ENCODE measurements around the gene CDH13.

CDH13 gene

DNA sequence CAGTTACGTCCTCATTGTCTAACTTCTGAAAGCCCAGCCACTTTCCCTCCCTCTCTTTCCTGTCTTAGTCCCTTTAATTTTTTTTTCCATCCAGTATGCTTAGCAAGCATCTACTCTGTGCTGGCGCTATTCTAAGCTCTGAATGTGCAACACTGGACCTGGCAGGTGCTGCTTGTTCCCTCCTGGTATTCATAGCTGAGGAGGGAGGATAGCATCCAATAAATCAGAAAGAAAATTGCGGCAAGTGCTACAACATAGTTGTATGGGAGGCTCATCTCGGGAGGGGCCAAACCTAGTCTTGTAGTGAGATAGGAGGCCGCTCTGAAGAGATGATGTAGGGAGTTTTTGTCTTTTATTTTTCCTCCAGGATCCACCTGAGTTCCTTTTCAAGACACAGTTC is 723.7 kb downstream of the CDH13 start:
- no peak for DNase-seq (ENCODE audit: low read depth in 2 of 2)

DNA sequence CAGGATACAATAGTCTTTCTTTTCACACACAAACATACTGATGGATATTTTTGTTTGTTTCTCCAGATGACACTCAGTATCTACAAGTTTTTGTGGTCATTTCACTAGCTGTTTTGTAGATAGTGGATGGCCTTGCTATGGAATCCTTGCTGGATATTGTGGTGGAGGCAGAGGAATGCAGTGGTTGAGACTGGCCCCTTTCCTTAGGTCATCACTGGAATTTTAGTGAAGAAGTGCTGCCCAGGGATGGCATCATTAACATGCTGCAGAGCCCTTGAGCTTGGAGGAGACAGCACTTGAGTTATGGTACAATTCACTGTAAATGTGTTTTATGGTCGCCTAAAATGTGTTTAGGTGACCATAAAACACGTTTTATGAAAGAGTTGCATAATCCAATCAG is 725.1 kb downstream of the CDH13 start:
- DNase-seq (ENCODE audit: low read depth in 2 of 2), result no peak

DNA sequence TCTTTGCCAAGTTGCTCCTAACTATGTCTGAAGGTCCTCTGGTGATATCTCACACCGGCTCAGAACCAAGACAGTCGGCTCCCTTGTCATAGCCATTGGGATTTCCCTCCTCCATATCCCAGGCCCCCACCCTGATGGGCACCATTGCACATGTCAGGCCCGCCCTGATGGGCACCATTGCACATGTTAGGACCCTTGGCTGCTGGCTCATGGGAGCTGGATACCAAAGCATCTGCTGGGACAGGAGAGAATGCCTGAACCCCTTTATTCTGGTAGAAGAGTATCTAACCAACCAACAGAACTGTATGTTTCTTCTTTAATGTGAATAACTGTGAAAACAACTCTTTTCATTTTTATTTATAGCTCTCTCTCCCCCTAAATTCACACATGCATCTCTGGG is 726.5 kb downstream of the CDH13 start:
- no peak for DNase-seq (ENCODE audit: low read depth in 2 of 2)

DNA sequence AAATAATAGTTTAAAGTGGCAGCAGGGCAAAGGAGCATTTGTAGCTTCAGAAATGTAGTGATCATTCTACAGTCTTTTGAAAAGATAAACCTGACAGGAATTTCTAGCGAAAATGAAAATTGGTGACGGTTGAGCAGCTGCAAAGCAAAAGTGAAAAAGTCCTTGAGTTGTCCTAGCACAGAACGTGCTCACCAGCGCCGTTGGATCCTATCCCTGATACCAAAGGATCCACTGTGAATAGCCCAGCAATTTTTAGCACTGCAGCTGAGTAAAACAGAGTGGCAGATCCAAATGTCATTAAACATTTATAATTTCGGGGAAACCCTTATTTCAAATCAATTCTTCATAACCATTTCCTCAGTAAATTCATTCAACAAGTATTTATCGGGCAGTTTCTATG is 727.2 kb downstream of the CDH13 start:
- no peak for DNase-seq (ENCODE audit: low read depth in 2 of 2)

DNA sequence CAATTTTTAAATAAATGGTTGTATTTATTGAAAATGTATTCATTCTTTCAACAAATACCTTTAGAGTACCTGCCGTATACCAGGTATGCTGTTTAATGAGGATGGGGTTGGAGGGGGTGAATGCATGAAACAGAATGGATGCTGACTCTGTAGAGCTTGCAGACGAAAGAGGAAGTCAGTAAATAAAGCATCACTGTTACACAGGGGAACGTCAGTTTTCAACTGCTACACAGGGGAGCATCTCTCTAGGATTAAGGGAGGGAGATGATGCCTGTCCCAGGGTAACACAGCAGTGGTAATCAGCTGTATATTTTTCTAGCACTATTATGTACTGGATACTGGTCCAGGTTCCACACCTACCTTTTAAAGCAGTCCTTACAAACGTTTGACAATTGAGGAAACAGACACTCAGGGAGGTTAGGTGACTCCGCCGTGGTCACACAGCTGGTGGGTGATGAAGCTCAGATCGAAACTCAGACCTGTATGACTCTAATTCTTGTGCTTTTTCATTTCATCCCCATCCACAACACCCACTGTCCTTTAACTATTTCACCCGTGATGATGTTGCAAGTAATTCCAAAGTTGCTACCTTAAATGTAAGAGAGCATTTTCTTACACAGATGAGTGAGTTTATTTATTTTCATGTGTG is 728.9 kb downstream of the CDH13 start:
- no peak for DNase-seq (ENCODE audit: low read depth in 2 of 2)

DNA sequence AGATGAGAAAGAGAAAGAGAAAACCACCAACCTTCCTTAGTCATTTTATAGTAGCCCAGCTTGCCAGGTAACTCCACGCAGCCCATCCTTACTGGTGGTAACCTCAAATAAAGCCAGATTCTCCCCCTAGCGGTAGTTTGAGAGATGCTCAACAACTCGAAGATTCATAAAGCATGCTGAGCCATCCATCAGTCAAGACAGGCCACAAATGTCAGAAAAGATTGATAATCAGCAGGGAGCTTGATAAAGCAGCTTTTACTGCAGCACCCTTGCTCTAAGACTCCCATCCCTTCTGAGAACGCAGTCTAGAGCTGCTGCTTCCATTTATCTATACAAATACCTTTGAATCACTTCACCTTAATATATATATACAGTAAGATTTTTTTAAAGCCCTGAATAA is 729.5 kb downstream of the CDH13 start:
- DNase-seq (ENCODE audit: low read depth in 2 of 2), result no peak

DNA sequence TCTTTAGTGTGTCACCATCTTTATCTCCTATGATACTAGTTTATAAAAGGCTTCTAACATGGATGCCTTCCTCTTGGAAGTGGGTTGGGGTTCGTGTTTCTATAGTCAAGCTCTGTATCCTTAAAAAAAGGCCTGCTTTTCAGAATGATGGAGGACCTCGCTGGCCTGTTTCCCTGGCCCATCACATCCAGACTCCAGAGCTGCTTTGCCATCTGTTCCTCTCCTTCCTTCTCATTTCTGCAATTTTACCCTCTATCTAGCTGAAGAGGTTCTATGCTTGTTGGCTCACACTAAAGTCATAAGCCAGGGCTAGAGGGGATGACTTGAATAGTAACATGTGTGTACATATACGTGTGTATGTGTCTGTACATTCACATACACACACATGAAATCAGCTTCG is 730.2 kb downstream of the CDH13 start:
- DNase-seq (ENCODE audit: low read depth in 2 of 2), result no peak

DNA sequence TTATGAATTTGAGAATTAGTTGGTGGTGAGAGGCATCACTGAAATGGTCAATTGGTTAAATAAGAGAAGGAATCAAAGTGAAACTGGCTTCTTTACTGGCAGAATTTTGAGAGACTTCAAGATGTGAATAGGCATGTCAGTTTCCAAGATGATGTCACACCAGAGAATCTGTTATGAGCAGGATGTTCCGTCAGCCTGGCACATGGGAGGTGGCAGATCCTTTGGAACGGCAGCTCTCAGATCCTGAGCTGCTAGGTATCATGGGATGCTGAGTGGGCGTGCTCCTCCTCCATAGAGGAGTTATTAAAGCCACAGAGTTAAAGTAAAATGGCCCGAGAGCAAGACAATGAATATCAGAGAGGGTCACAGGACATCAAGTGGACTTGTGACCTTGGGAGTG is 736.8 kb downstream of the CDH13 start:
- DNase-seq (ENCODE audit: low read depth in 2 of 2), result no peak

DNA sequence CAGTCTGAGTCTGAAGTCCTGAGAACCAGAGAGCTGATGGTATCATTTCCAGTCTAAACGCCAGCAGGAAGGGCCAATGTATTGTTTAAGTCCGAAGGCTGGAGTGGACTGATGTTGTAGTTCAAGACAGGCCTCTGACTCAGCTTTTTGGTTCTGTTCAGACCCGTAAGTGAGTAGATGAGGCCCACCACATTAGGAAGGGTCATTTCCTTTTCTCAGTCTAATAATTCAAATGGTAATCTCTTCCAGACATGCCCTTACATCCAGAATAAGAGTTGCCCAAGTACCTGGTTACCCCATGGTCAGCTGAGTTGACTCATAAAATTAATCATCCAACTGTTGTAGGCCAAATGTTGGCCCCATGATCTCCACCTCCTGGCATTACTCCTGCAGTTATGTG is 738.4 kb downstream of the CDH13 start:
- no peak for DNase-seq (ENCODE audit: low read depth in 2 of 2)

DNA sequence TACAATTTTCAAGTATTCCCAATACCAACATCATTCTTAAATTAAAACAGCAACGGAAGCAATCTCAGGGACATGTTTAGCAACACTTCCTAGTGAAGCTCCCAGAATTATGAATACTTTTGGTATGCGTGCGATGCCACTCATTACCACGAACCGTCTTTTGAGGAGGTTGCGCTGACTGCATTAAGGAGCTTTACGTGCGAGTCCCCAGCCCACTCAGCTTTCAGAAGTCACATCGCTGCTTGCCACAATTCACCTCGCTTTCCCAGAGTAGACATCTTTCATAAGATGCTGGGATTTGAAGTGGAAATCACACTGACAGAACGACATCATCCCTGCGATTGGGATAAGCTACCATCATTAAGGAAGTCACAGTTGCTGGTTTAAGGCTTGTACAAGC is 739.5 kb downstream of the CDH13 start:
- no peak for DNase-seq (ENCODE audit: low read depth in 2 of 2)

DNA sequence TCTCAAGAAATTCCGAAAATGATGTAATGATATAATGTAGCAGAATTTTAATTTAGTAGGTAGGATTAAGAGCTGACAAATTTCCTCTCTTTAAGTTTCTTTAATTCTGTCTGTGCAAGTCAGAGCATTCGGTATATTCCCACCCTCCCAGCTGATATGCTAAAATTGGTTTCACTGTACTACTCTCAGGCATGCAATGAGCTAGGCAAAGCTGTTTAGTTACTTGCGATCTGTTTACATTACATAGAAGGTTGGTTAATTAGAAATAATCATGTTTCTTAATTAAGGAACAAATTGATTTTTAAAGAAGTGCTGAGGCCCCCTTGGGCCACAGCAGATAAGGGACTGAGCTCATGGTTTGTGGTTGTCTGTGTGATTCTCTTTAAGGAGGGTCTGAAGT is 748.2 kb downstream of the CDH13 start:
- no peak for DNase-seq (ENCODE audit: low read depth in 2 of 2)

DNA sequence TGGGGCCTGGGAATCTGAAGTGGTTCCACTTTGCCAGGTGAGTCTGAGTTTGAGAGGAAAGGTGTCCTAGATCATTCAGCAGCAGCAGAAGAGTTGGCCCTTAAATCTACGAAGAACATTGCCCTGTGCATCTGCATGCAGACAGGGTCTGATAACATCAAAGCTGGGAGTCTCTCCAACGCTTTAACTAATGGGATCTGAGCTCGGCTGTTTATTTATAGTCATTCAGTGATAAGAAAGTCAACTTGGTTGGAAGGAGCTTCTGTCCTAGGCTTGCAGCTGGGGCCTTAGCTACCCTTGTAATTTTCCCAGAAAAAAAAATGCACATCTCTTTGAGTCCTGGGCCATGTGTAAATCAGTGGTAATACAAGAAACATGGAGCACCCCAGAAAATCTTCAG is 763.0 kb downstream of the CDH13 start:
- no peak for DNase-seq (ENCODE audit: low read depth in 2 of 2)

DNA sequence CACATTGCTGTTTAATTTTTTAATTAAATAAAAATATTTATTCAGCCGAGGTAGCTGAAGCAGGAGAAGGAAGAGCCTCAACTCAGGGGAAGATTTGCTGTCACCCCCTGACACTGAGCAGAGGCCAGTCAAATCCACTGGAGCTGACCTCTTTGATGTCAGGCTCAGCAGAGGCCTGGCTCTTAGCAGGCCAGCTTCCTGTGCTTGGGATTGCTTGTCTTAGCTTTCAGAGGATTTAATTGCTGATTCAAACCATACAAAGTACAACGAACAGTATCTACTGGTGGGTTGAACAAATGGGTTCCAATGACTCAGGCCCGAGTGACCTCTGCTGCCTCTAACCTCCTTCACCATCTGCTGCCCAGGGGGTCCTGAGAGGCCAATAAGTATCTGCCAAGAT is 764.0 kb downstream of the CDH13 start:
- DNase-seq (ENCODE audit: low read depth in 2 of 2), result no peak

DNA sequence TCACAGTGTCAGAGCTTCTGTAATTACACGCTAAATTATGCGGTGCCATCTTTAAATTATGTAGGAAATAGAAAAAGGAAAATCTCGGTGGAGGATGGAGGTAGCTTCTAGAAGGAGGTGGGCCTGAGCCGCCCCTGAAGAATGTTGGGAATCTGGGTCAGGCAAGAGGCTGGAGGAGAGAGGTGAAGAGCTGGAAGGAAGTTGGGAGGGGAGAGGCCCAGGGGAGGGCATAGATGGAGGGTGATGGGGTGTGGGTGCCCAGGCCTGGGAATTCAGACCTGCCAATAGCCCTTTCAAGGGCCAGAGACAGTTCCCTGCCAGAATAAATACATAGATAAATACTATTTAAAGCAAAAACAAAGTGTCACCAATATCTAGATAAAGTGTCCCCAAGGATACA is 766.0 kb downstream of the CDH13 start:
- no peak for DNase-seq (ENCODE audit: low read depth in 2 of 2)

DNA sequence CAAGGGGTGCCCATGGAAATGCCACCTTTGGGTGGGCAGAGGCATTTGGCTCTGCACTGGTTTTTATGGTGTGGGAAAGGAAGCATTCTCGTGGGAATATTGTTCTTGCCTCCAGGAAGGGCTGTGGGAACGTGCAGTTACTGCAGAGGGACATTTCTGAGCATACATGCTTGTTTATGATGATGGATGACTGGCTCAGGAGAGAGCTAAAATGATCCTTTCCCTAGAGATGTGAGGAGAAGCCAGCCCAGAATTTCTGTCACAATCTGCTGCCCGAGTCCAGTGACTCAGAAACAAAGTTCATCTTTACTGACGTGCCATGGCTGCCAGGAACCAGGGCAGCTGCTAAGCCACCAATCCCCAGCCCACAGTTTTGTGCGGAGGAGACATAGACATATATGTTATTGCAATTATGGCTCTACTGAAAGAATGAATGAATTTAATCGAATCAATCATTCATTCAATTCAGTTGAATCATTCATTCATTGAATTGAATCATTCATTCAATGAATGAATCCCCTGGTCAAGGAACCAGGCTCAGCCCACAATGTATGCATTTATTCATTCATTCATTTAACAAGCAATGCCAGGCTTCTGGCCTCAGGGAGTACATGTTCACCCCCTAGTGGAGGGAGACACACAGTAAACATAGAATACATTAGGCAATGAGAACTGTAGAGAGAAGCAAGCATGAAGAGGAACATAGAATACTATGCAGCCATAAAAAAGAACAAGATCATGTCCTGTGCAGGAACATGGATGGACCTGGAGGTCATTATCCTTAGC is 766.6 kb downstream of the CDH13 start:
- no peak for DNase-seq (ENCODE audit: low read depth in 2 of 2)

DNA sequence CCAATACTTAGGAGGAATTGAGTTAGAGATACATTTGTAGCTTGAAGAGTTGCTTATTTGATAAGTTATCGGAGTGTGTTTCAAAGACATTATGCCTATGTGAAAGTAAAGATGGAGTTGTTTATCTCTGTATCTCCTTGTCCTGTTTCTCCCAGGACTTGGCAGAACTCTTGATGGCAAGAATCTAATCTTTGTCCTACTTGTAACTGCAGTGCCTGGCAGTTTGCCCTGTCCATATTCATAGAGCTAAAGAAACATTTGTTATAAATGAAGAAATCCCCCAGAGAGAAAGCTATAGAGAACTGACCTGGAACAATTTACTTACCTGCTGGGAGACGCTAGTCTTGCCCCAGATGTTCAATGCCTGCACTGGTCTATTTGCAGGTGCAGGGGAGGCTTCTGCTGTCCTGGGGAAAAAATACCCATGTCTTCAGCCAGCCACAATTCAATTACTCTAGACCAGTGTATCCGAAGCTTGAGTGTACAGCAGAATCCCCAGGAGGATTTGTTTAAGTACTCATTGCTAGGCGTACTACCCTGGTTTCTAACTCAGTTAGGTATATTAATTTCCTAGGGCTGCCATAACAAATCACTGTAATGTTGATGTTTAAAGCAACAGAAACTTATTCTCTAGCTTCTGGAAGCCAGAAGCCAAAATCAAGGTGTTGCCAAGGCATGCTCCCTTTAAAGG is 771.0 kb downstream of the CDH13 start:
- no peak for DNase-seq (ENCODE audit: low read depth in 2 of 2)

DNA sequence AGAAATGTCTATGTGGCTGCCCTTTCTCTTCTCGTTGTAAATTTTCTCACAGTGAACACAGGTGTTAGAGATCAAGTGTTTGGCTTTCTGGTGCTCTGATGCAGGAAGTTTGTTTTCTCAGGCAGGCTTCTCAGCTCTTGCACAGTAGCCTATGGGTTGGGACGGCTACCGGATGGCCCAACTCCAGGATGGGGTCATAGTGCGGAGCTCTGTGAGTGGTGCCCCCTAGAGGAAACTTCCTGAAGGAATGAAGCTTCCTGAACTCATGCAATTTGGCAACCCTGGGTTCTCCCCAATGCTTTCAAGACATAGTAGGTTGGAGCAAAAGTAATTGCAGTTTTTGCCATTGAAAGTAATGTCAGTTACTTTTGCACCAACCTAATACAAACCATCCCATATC is 773.5 kb downstream of the CDH13 start:
- DNase-seq (ENCODE audit: low read depth in 2 of 2), result no peak

DNA sequence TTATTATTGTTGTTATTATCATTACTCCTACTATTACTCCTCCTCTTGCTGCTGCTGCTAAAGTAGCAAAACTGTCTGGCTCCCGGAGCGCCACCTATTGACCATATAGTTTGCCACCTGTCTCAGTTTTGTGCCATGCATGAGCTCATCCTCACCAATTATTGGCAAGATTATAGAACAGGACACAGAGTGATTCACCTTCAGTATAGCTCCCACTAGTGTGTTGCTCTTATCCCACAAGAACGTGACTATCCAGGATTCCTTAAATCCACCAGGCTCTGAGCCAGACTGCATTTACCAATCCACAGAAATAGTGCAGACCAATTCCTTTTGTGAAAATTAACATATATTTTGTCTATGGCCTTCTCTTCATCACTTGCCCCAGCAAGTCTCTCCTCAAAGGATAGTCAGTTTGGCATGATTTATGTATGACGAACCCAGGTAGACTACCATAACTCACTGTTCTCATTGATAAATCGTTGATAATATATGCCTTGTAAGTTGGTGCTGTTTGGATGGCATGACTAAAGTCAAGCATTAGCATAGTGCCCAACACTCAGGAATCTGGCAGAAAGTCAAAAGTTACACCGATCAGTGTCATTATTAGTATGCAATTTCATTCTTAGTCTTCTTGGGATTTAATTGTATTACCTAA is 775.5 kb downstream of the CDH13 start:
- DNase-seq (ENCODE audit: low read depth in 2 of 2), result no peak

DNA sequence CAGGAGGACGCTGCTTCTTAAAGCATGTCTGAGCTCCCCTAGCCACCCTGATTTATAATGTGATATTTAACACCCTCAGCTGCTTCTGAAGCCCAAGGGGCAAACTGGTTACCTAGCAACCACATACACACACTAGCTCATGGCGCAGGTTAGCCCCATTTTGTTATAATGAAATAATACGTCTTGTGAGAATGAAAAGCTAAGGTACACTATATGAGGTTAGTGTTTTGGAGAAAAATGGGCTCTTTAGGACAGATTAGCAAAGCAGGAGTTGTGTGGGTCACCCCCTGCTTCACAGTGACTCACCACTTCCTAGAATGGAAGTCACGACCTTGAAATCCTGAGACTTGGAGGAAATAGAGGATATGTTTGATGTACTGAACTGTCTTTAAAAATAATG is 776.2 kb downstream of the CDH13 start:
- no peak for DNase-seq (ENCODE audit: low read depth in 2 of 2)

DNA sequence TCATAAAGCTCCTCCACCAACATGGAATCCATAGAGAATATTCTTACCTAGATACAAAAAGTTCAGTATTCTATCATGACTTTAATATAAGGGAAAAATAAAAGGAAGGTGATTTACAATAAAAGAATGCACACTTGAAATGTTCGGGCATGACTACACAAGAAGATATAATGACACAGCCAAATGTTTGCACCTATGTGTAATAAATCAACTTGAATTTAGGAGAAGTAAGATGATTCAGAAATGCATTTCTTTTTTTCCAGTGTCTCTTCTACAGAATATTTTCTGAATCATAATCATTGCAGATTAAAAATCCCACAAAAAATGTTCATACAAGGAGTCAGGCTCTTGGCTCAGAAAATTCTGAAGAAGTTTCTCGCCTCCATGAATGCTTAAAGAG is 777.0 kb downstream of the CDH13 start:
- DNase-seq (ENCODE audit: low read depth in 2 of 2), result no peak

DNA sequence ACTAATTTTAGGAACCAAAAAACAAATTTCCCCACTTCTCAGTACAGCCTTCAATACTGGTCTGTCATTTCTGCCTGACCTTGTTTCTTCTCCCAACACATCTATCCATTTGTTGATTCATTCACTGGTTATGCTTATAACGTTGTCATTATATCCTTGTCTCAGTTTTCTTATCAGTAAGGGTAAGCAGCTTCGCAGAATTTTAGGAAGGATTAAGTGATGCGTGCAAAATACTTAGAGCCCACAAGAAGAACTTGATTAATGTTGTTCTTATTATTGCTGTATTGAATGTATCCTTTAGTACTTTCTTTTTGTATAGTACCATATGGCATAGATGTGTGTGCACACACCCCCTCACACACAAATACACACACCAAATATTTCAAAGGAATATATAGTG is 777.5 kb downstream of the CDH13 start:
- no peak for DNase-seq (ENCODE audit: low read depth in 2 of 2)

DNA sequence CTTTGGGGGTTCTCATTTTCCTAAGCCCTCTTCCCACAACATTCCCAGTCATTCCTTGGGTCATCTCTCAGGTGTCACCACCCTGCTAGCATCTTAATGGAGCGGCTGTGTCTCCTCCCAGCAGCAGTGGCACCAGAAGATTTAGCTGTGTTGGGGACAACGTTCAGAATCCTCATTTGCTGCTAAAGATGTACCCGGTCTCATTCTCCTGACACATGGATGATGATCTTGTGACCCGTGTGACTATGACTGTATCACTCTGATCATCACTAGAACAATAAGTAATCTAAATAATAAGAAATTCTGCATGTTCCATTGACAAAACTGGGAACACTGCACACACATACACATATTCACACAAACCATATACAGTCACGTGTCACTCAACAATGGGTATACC is 781.2 kb downstream of the CDH13 start:
- no peak for DNase-seq (ENCODE audit: low read depth in 2 of 2)

DNA sequence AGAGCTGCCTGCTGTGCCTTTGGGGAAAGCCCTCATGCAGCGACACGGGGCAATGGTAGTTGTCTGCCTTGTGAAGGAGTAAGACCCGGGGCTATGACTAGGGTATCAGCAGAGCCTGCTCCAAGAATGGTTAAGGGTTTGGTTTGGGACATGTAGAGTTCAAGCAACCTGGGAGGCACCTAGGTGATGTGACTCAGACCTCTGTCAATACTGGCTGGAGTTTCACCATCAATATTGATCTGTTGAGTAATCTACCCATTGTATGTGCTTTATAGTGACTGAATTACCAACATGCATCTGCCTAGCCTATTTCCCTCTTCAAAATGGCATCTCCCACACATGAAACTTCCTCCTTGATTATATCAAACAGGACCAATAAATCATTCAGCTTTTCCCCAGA is 782.6 kb downstream of the CDH13 start:
- DNase-seq (ENCODE audit: low read depth in 2 of 2), result no peak
